C4-2B (cell line): Measurements from ENCODE around the gene NOL12.

ENCODE experiments used
- CTCF ChIP-seq: fragments of 450-650 bp; conservative IDR thresholded peaks from 2 replicates; pipeline ENCODE4 v1.5.1; 2017; ENCODE audit warnings: mild to moderate bottlenecking
- ZFX ChIP-seq: fragments of 450-650 bp; IDR thresholded peaks from 2 replicates; pipeline ENCODE4 v1.6.1; 2017

GRCh38 chr22:37733625-37734401 lies 47.7 kb downstream of the NOL12 start:
- TF ChIP-seq CTCF (no peak), ZFX (no peak)
